SH-SY5Y (cell line): ENCODE measurements around the gene MAN2C1.

Source experiments
- GATA2 ChIP-seq: IDR thresholded peaks from 2 replicates; pipeline ENCODE4 v1.6.1; 2011; ENCODE audit warnings: mild to moderate bottlenecking, low read depth, low read length
- GATA3 ChIP-seq: IDR thresholded peaks from 2 replicates; pipeline ENCODE4 v1.6.1; 2011; ENCODE audit warnings: low read depth, mild to moderate bottlenecking, low read length, moderate library complexity

- TF ChIP-seq GATA2 (no peak), GATA3 (no peak)
Measured at GRCh38 chr15:75359537-75360250, 8.7 kb downstream of the MAN2C1 start.
